K562 (cell line): ENCODE measurements around the gene ABCA1. TPM values are rescaled to one million over a fixed set of nuclear protein-coding genes. Genes with fewer than 3 reads are reported as not detected.

Source experiments
- ATAC-seq: fragments of 200-7000 bp; cut with Tn5 transposase; 3 replicates; pipeline ENCODE4 v1.9.1; 2020; ENCODE audit warnings: moderate library complexity
- BruUV-seq: library from RNA; stranded (reverse); fragments of 400-500 nt; replicated peaks from 2 replicates; lab custom pipeline; 2021; lab: Mats Ljungman, UMichigan
- CTCF ChIA-PET: fragments of 300-600 bp; formaldehyde crosslinking; extraction: SDS; loops from one replicate; lab custom pipeline; 2021; ENCODE audit warnings: low intra/inter-chr PET ratio; lab: Yijun Ruan, JAX
- POLR2A ChIA-PET: fragments of 300-600, 350-650 bp; sonication (Branson Sonifier 250); formaldehyde crosslinking; extraction: SDS; loops from one replicate; lab custom pipeline; 2021; ENCODE audit warnings: antibody characterized with exemption, inconsistent platforms; lab: Yijun Ruan, JAX
- DNase-seq, 4 experiments: peaks; one replicate each; pipeline versions ENCODE4 v3.0.0 to v3.0.0-alpha.2; 2011 to 2018; ENCODE audit warnings: low spot score in 3 of 4, mixed read lengths in 3 of 4; ENCODE audit errors: extremely low read depth in 1 of 4
- FAIRE-seq: peaks from 2 replicates; lab custom pipeline; 2011; peaks lifted over from hg19 to GRCh38; lab: Jason Lieb, UNC
- H2AFZ ChIP-seq: 2 replicates; pipeline ENCODE4 v1.6.0; 2011; ENCODE audit warnings: low read depth, low read length, control low read depth, inconsistent platforms
- H3K27ac ChIP-seq: fragments of 200-600 bp; 3 replicates; pipeline ENCODE4 v1.8.0; 2011; ENCODE audit warnings: low read depth, mild to moderate bottlenecking, control low read depth, inconsistent platforms, low read length, moderate library complexity, mixed read lengths; ENCODE audit errors: extremely low read depth
- H3K27me3 ChIP-seq, 2 experiments: fragments of 300-600 bp in 1 of 2; 2 replicates in 1 of 2; 3 replicates in 1 of 2; pipeline versions ENCODE4 v1.6.0 to v1.8.0; 2011; ENCODE audit warnings: inconsistent platforms in 2 of 2, low read length in 2 of 2, mild to moderate bottlenecking in 1 of 2, mixed read lengths in 1 of 2, moderate library complexity in 1 of 2; ENCODE audit not compliant: control insufficient read depth in 2 of 2, insufficient read depth in 2 of 2
- H3K36me3 ChIP-seq: fragments of 300-600 bp; 3 replicates; pipeline ENCODE4 v1.8.0; 2011; ENCODE audit warnings: mild to moderate bottlenecking, low read length, inconsistent platforms; ENCODE audit not compliant: control insufficient read depth, insufficient read depth
- H3K4me1 ChIP-seq, 2 experiments: fragments of 200-600 bp in 1 of 2; replicated peaks in 1 of 2; 2 replicates in 1 of 2; 3 replicates in 1 of 2; pipeline versions ENCODE4 v1.5.1 to v1.8.0; 2011; ENCODE audit warnings: inconsistent platforms in 2 of 2, low read length in 2 of 2, mild to moderate bottlenecking in 1 of 2, mixed read lengths in 1 of 2, moderate library complexity in 1 of 2; ENCODE audit not compliant: control insufficient read depth in 2 of 2, insufficient read depth in 2 of 2
- H3K4me2 ChIP-seq: 2 replicates; pipeline ENCODE4 v1.6.1; 2011; ENCODE audit warnings: low read length, control low read depth, inconsistent platforms, mixed read lengths; ENCODE audit not compliant: insufficient read depth
- H3K4me3 ChIP-seq: fragments of 200-600 bp; sonication (generic), shearing (Covaris generic); 2 replicates; pipeline ENCODE4 v1.5.1; 2016; ENCODE audit warnings: control low read depth, inconsistent platforms
- H3K79me2 ChIP-seq: fragments of 200-600 bp; 3 replicates; pipeline ENCODE4 v1.8.0; 2011; ENCODE audit warnings: low read length, inconsistent platforms; ENCODE audit not compliant: control insufficient read depth, insufficient read depth
- H3K9ac ChIP-seq, 2 experiments: 2 replicates each; pipeline versions ENCODE4 v1.6.0 to v1.6.1; 2011; ENCODE audit warnings: low read depth in 2 of 2, low read length in 2 of 2, control low read depth in 1 of 2, inconsistent platforms in 1 of 2, mild to moderate bottlenecking in 1 of 2, mixed read lengths in 1 of 2; ENCODE audit not compliant: insufficient read depth in 1 of 2
- H3K9me1 ChIP-seq: one replicate; pipeline ENCODE4 v1.6.0; 2011; ENCODE audit warnings: inconsistent platforms, mild to moderate bottlenecking, low read length, moderate library complexity; ENCODE audit not compliant: control insufficient read depth, insufficient read depth
- H3K9me3 ChIP-seq: replicated peaks from 2 replicates; pipeline ENCODE4 v1.5.1; 2011; ENCODE audit warnings: low read depth, low read length, inconsistent platforms; ENCODE audit not compliant: control insufficient read depth, insufficient read depth
- H4K20me1 ChIP-seq: replicated peaks from 2 replicates; pipeline ENCODE4 v1.6.1; 2011; ENCODE audit warnings: low read length, inconsistent platforms, mixed read lengths; ENCODE audit not compliant: control insufficient read depth, insufficient read depth
- CEBPB ChIP-seq: fragments of 450-650 bp; IDR thresholded peaks from 2 replicates; pipeline ENCODE4 v1.6.1; 2016; ENCODE audit warnings: missing genetic modification characterization, missing compliant biosample characterization
- E2F5 ChIP-seq: sonication (generic); formaldehyde crosslinking; IDR thresholded peaks from 2 replicates; pipeline ENCODE4 v1.8.0; 2022; ENCODE audit warnings: mild to moderate bottlenecking, missing genetic modification reagents
- NR1H2 ChIP-seq: sonication (generic); formaldehyde crosslinking; IDR thresholded peaks from 2 replicates; pipeline ENCODE4 v1.4.0; 2020; ENCODE audit warnings: mild to moderate bottlenecking, missing genetic modification reagents
- ZBTB1 ChIP-seq: sonication (generic); formaldehyde crosslinking; IDR thresholded peaks from 2 replicates; pipeline ENCODE4 v1.8.1; 2023; ENCODE audit warnings: missing genetic modification reagents, low read depth, mild to moderate bottlenecking, borderline replicate concordance
- ZNF232 ChIP-seq: sonication (generic); formaldehyde crosslinking; IDR thresholded peaks from 2 replicates; pipeline ENCODE4 v1.8.0; 2022; ENCODE audit warnings: mild to moderate bottlenecking, missing genetic modification reagents
- WGBS: fragments of 100-300 bp; shearing (Covaris generic); methylation state at CpG from one replicate; pipeline ENCODE4 v1.1.6; 2016; ENCODE audit warnings: low coverage, mixed read lengths; ENCODE audit not compliant: insufficient coverage; ENCODE audit errors: missing lambda C conversion rate; 5-methylcytosine and 5-hydroxymethylcytosine counted together
- in situ Hi-C: fragments of 300-500 bp; cut with MboI; formaldehyde crosslinking; loops from 4 replicates; pipeline ENCODE4 v1.15.0; 2018; ENCODE audit warnings: inconsistent platforms, mixed read lengths
- intact Hi-C: fragments of 100-400 bp; cut with micrococcal nuclease; formaldehyde crosslinking; loops from 2 replicates; pipeline ENCODE4 v1.14.2; 2022
- polyA plus RNA-seq, 8 experiments: library from polyadenylated mRNA; depleted of rRNA in 4 of 8; stranded (reverse) in 5 of 8; unstranded in 3 of 8; fragments of >200 nt; fragmentation: Nextera tagmentation in 2 of 8; fragmentation: Illumina TruSeq in 1 of 8; extraction: Ambion mirVana in 2 of 8; extraction: Trizol in 1 of 8; gene quantifications; 2 replicates each; pipeline versions ENCODE4 v1.2.1 to v1.2.3, GENCODE V29; 2011 to 2014; ENCODE audit warnings: inconsistent platforms in 1 of 8, missing spikeins in 1 of 8
- total RNA-seq, 7 experiments: library from RNA; depleted of rRNA in 6 of 7; stranded (reverse); fragments of >200 nt in 6 of 7; fragmentation: Illumina TruSeq in 2 of 7; extraction: Trizol in 2 of 7; gene quantifications; 2 replicates each; pipeline versions ENCODE4 v1.2.1 to v1.2.3, GENCODE V29; 2011 to 2021; ENCODE audit warnings: low replicate concordance in 1 of 7
- TF ChIP-seq, protein P1 (sequence below), 2 experiments: fragments of 450-650 bp in 1 of 2; sonication (generic) in 1 of 2; formaldehyde crosslinking; conservative IDR thresholded peaks; 2 replicates each; pipeline versions ENCODE4 v1.4.0 to v1.8.1; 2020 to 2022; ENCODE audit warnings: mild to moderate bottlenecking in 1 of 2, missing genetic modification reagents in 1 of 2

ABCA1 gene
- total and polyA plus RNA-seq, 9 of the 15 experiments (the other 6 are each of a cell fraction or from before 2014, with no cell fraction given), result under 0.01 to 0.18 (median 0.02) TPM; not detected in 5

DNA sequence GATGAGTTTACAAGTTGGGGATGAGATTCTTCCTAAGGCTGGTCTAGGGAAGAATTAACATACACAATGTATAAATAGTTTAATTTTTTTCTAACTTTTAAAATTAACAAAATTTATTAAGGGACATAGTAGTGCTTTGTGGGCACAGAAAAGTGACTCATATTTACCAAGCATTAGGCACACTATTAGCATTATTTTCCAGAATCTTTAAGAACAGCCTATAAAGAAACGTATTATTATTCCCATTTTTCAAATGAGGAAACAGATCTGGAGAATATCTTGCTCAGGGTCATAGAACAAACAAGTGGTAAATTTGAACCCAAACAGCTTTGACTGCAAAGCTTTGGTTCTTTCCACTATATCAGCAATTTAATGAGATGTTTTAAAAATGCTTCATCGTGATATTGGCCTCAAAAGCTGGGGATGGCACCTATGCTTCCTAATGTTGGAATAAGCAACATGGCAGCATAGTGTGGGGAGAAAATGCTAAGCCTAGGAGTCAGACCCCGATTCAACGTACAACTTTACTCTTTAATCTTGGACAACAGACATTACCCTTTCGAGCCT lies 55.9 kb downstream of the ABCA1 start (continued):
- TF ChIP-seq, protein P1, sequence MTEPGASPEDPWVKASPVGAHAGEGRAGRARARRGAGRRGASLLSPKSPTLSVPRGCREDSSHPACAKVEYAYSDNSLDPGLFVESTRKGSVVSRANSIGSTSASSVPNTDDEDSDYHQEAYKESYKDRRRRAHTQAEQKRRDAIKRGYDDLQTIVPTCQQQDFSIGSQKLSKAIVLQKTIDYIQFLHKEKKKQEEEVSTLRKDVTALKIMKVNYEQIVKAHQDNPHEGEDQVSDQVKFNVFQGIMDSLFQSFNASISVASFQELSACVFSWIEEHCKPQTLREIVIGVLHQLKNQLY (CRISPR knock-in tag; conservative IDR thresholded peaks at IDR 0.05), result no peak
- no peak for TF ChIP-seq ZBTB1 (CRISPR knock-in tag)
- no peak for TF ChIP-seq CEBPB (tag)

GRCh38 chr9:104869811-104870210 lies 58.1 kb downstream of the ABCA1 start:
- ChIA-PET CTCF (no interaction called here), POLR2A (no interaction called here)
- Histone ChIP-seq H3K4me2 (no peak overlapping the region), H3K4me1 (peaks cover 0 to 6% of the 10 kb centered on the region in 2 experiments; a peak in 2 of 5 replicates), H3K36me3 (no peaks in the 10 kb centered on the region), H3K27me3 (peaks cover 3 to 31% of the 10 kb centered on the region in 2 experiments; a peak in 3 of 5 replicates), H3K79me2 (no peaks in the 10 kb centered on the region), H2AFZ (no peak overlapping the region), H3K4me3 (no peak overlapping the region), H3K9me3 (no peaks in the 10 kb centered on the region), H3K9me1 (no peaks in the 10 kb centered on the region), H4K20me1 (no peaks in the 10 kb centered on the region), H3K9ac (no peak overlapping the region), H3K27ac (no peak overlapping the region)
- DNase-seq (no peak), FAIRE-seq (no peak), ATAC-seq (no peak)
- no TSS peak for BruUV-seq
- TF ChIP-seq NR1H2 (CRISPR knock-in tag) (no peak), E2F5 (CRISPR knock-in tag) (no peak), ZNF232 (no peak)
- in situ Hi-C loops (loop anchor here (10.0 kb wide), 1 partner anchor 545 kb away; no protein-coding TSS in a partner anchor), intact Hi-C loops (no loop called here)
- 0% methylated on average over 1 of the region's 1 CpG for WGBS
